CD8-positive, alpha-beta memory T cell (primary cell): Measurements from ENCODE around the gene FADS1. TPM values are rescaled to one million over a fixed set of nuclear protein-coding genes. Genes with fewer than 3 reads are reported as not detected.

Source experiments
- CTCF ChIA-PET: fragments of 350-600 bp; sonication (Branson Sonifier 250); formaldehyde crosslinking; loops from one replicate; lab custom pipeline; 2021; ENCODE audit warnings: antibody characterized with exemption; lab: Charles Lee
- POLR2A ChIA-PET: fragments of 350-600 bp; sonication (Branson Sonifier 250); formaldehyde crosslinking; loops from one replicate; lab custom pipeline; 2021; ENCODE audit warnings: antibody characterized with exemption; lab: Charles Lee
- DNase-seq, 5 donors: peaks; one replicate each; pipeline versions ENCODE4 v3.0.0 to v3.0.0-alpha.2; 2020 to 2022; ENCODE audit warnings: mixed read lengths in 1 of 5
- H3K27ac ChIP-seq: one replicate; pipeline ENCODE4 v1.7.0; 2013; ENCODE audit warnings: low read depth, mild to moderate bottlenecking, low read length, moderate library complexity
- H3K27me3 ChIP-seq: 2 replicates; pipeline ENCODE4 v1.7.0; 2013; ENCODE audit warnings: low read length, mild to moderate bottlenecking; ENCODE audit not compliant: insufficient read depth, poor library complexity, severe bottlenecking
- H3K36me3 ChIP-seq: 2 replicates; pipeline ENCODE4 v1.7.0; 2013; ENCODE audit warnings: mild to moderate bottlenecking, low read length, moderate library complexity; ENCODE audit not compliant: insufficient read depth
- H3K4me1 ChIP-seq: 2 replicates; pipeline ENCODE4 v1.7.0; 2013; ENCODE audit warnings: mild to moderate bottlenecking, low read length, moderate library complexity; ENCODE audit not compliant: insufficient read depth
- H3K4me3 ChIP-seq: 2 replicates; pipeline ENCODE4 v1.7.0; 2013; ENCODE audit warnings: mild to moderate bottlenecking, low read length
- H3K9me3 ChIP-seq: 2 replicates; pipeline ENCODE4 v1.7.0; 2013; ENCODE audit warnings: mild to moderate bottlenecking, low read length
- H3K27ac Mint-ChIP-seq, 8 donors: one replicate each; pipeline ENCODE4 v1.8.0; 2020 to 2021; ENCODE audit warnings: mixed read lengths in 8 of 8, mild to moderate bottlenecking in 6 of 8, inconsistent platforms in 3 of 8, moderate library complexity in 3 of 8
- H3K27me3 Mint-ChIP-seq, 2 donors: one replicate each; pipeline ENCODE4 v1.8.0; 2020 to 2021; ENCODE audit warnings: mixed read lengths in 2 of 2, mild to moderate bottlenecking in 1 of 2, moderate library complexity in 1 of 2
- H3K36me3 Mint-ChIP-seq, 3 donors: one replicate each; pipeline ENCODE4 v1.8.0; 2020 to 2021; ENCODE audit warnings: mixed read lengths in 3 of 3, inconsistent platforms in 1 of 3, mild to moderate bottlenecking in 1 of 3
- H3K4me1 Mint-ChIP-seq, 3 donors: one replicate each; pipeline ENCODE4 v1.8.0; 2020 to 2021; ENCODE audit warnings: mixed read lengths in 3 of 3, inconsistent platforms in 1 of 3, mild to moderate bottlenecking in 1 of 3
- H3K4me3 Mint-ChIP-seq, 7 donors: one replicate each; pipeline ENCODE4 v1.8.0; 2020 to 2021; ENCODE audit warnings: mixed read lengths in 7 of 7, mild to moderate bottlenecking in 6 of 7, moderate library complexity in 4 of 7, inconsistent platforms in 2 of 7
- H3K9me3 Mint-ChIP-seq, 5 donors: one replicate each; pipeline ENCODE4 v1.8.0; 2020 to 2022; ENCODE audit warnings: mixed read lengths in 5 of 5, mild to moderate bottlenecking in 3 of 5, moderate library complexity in 2 of 5, inconsistent platforms in 1 of 5
- polyA plus RNA-seq: library from polyadenylated mRNA; unstranded; fragments of 300-500 nt; fragmentation: Illumina TruSeq; gene quantifications from one replicate; pipeline ENCODE4 v1.2.3, GENCODE V29; 2021
- total RNA-seq, 2 experiments: library from RNA; stranded (reverse); gene quantifications; one replicate each; pipeline ENCODE4 v1.2.3, GENCODE V29; 2021

FADS1 gene
- total and polyA plus RNA-seq, 3 experiments from 2014 or later: 1.4 to 6.3 (median 6.3) TPM

DNA sequence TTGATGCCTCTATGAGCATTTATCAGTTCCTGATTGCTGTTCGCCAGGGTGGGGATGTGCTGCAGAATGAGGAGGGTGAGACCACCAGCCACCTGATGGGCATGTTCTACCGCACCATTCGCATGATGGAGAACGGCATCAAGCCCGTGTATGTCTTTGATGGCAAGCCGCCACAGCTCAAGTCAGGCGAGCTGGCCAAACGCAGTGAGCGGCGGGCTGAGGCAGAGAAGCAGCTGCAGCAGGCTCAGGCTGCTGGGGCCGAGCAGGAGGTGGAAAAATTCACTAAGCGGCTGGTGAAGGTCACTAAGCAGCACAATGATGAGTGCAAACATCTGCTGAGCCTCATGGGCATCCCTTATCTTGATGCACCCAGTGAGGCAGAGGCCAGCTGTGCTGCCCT is 21.3 kb downstream of the FADS1 start:
- DNase-seq: no peak
- H3K9me3 Mint-ChIP-seq: no peaks in the 10 kb centered on the region
- peak overlapping the region in 2 of 7 donors; percentile 29 to 36 for H3K4me3 Mint-ChIP-seq
- ChIA-PET CTCF (interaction anchor here (0.9 to 5.2 kb wide), 5 partner anchors 20 to 313 kb away, joined by 3 to 68 read pairs (median 42); partner anchors contain the start of genes BEST1 and FADS1), POLR2A (no interaction called here)
- H3K36me3 ChIP-seq: peaks cover 7% of the 10 kb centered on the region
- H3K36me3 Mint-ChIP-seq: peaks cover 0 to 31% (median 2%) of the 10 kb centered on the region in 3 donors
- peaks cover 19 to 35% (median 35%) of the 10 kb centered on the region in 3 donors for H3K4me1 Mint-ChIP-seq
- no peaks in the 10 kb centered on the region for H3K9me3 ChIP-seq
- no peak overlapping the region for H3K4me3 ChIP-seq
- no peaks in the 10 kb centered on the region for H3K27me3 ChIP-seq
- H3K27ac Mint-ChIP-seq: no peak overlapping the region
- no peaks in the 10 kb centered on the region for H3K27me3 Mint-ChIP-seq
- H3K4me1 ChIP-seq: peaks cover 17% of the 10 kb centered on the region
- H3K27ac ChIP-seq: no peak overlapping the region

DNA sequence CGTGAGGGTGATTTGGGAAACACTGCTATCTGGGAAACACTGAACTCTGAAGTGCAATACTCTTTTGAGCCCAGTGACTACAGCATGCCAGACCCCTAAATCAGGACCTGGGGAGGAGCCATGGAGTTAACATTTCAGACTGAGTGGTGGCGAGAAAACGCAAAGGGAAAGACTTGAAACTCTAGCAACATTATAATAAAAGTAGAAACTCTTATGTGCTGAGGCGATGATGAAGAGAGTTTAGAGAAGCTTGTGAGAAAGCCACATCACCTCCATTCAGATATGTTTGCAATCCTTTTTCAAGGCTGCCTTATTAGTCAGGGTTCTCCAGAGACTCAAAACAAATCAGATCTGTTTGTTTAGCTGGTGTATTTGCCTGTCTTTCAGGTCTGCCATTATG is 22.2 kb downstream of the FADS1 start:
- peaks cover 17% of the 10 kb centered on the region for H3K4me1 ChIP-seq
- Mint-ChIP-seq H3K36me3 (peaks cover 0 to 40% (median 2%) of the 10 kb centered on the region in 3 donors), H3K27ac (no peak overlapping the region), H3K9me3 (no peaks in the 10 kb centered on the region), H3K4me3 (peak overlapping the region in 1 of 7 donors; percentile 36), H3K27me3 (no peaks in the 10 kb centered on the region), H3K4me1 (peaks cover 23 to 44% (median 41%) of the 10 kb centered on the region in 3 donors)
- ChIA-PET CTCF (interaction anchor here (2.1 to 5.1 kb wide), 2 partner anchors 22 to 154 kb away, joined by 6 to 42 read pairs; partner anchors contain the start of genes BEST1 and FADS1), POLR2A (no interaction called here)
- no peak for DNase-seq
- H3K4me3 ChIP-seq: no peak overlapping the region
- H3K27ac ChIP-seq: no peak overlapping the region
- H3K36me3 ChIP-seq: peaks cover 16% of the 10 kb centered on the region
- no peaks in the 10 kb centered on the region for H3K27me3 ChIP-seq
- no peaks in the 10 kb centered on the region for H3K9me3 ChIP-seq

DNA sequence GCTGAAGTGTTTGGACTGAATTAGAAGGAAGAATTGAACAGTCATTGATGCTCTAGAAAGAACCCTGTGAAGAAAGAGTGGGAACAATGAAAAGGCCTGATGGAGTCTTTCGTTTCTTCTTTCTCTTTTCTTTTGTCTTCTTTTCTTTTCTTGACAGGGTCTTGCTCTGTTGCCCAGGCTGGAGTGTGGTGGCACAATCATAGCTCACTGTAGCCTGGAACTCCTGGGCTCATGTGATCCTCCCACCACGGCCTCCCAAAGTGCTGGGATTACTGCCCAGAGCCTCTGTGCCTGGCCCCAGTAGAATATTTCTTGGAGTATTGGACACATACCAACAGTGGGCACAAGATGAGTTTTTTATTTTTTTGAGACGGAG is 23.0 kb downstream of the FADS1 start:
- ChIA-PET CTCF (interaction anchor here (1.3 to 2.2 kb wide), 5 partner anchors 21 to 517 kb away, joined by 3 to 12 read pairs (median 6); partner anchors contain the start of gene FADS1), POLR2A (interaction anchor here (2.9 kb wide), 1 partner anchor 174 kb away, joined by 8 read pairs; the partner anchor contains the start of gene FTH1)
- Mint-ChIP-seq H3K4me3 (peak overlapping the region; percentile 39 to 100 (median 92)), H3K9me3 (no peaks in the 10 kb centered on the region), H3K4me1 (peaks cover 23 to 49% (median 41%) of the 10 kb centered on the region in 3 donors), H3K36me3 (peaks cover 0 to 47% (median 2%) of the 10 kb centered on the region in 3 donors), H3K27ac (peak overlapping the region in 6 of 8 donors; percentile 36 to 100 (median 98)), H3K27me3 (no peaks in the 10 kb centered on the region)
- H3K4me1 ChIP-seq: peaks cover 17% of the 10 kb centered on the region
- no peak overlapping the region for H3K4me3 ChIP-seq
- no peak for DNase-seq
- H3K9me3 ChIP-seq: no peaks in the 10 kb centered on the region
- H3K27me3 ChIP-seq: no peaks in the 10 kb centered on the region
- H3K36me3 ChIP-seq: peaks cover 23% of the 10 kb centered on the region
- H3K27ac ChIP-seq: peak overlapping the region; percentile 94

DNA sequence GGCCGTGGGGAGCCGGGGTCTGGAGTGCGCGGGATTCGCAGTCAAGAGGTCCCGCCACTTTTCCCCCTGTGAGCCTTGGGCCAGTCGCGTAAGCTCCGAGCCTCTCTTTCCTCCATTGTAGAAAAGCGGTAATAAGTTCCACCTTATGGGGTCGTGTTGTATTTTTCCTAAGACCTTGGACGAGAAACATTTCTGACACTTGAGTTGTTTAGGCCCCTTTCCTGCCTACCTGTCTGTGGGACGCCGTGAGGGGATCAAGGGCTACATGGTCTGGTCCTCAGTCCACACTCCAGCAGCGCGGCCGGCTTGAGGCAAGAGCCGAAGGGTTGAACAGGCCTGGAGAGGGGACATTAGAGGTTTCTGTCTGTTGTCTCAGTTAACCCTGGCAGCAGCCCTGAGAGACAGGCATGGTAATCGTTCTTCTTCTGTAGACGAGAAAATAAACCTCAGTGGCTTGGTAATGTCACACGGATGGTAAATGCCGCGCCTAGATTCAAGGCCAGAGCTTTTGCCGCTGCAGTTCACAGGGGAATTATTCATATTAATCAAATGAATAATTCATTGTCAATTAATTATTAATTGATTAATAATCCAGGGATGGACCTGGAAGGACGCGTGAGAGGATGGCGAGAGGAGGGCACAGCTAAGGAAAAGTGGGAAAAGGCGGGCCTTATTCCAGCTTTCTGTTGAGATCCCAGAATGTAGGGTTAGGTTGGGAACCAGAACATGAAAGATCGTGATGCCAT is 23.5 kb downstream of the FADS1 start:
- peaks cover 17% of the 10 kb centered on the region for H3K4me1 ChIP-seq
- Mint-ChIP-seq H3K9me3 (no peaks in the 10 kb centered on the region), H3K4me1 (peaks cover 23 to 49% (median 41%) of the 10 kb centered on the region in 3 donors), H3K36me3 (peaks cover 0 to 53% (median 2%) of the 10 kb centered on the region in 3 donors), H3K27me3 (no peaks in the 10 kb centered on the region), H3K4me3 (peak overlapping the region; percentile 91 to 100 (median 92)), H3K27ac (peak overlapping the region; percentile 96 to 100 (median 99))
- ChIA-PET CTCF (interaction anchor here (1.3 to 2.2 kb wide), 5 partner anchors 21 to 518 kb away, joined by 3 to 12 read pairs (median 6); partner anchors contain the start of gene FADS1), POLR2A (interaction anchor here (0.6 to 2.9 kb wide), 2 partner anchors 175 to 880 kb away, joined by 4 to 8 read pairs; partner anchors contain the start of gene FTH1)
- peak overlapping the region; percentile 92 for H3K4me3 ChIP-seq
- no peaks in the 10 kb centered on the region for H3K9me3 ChIP-seq
- peak overlapping the region; percentile 94 for H3K27ac ChIP-seq
- H3K27me3 ChIP-seq: no peaks in the 10 kb centered on the region
- DNase-seq: no peak
- H3K36me3 ChIP-seq: peaks cover 28% of the 10 kb centered on the region

DNA sequence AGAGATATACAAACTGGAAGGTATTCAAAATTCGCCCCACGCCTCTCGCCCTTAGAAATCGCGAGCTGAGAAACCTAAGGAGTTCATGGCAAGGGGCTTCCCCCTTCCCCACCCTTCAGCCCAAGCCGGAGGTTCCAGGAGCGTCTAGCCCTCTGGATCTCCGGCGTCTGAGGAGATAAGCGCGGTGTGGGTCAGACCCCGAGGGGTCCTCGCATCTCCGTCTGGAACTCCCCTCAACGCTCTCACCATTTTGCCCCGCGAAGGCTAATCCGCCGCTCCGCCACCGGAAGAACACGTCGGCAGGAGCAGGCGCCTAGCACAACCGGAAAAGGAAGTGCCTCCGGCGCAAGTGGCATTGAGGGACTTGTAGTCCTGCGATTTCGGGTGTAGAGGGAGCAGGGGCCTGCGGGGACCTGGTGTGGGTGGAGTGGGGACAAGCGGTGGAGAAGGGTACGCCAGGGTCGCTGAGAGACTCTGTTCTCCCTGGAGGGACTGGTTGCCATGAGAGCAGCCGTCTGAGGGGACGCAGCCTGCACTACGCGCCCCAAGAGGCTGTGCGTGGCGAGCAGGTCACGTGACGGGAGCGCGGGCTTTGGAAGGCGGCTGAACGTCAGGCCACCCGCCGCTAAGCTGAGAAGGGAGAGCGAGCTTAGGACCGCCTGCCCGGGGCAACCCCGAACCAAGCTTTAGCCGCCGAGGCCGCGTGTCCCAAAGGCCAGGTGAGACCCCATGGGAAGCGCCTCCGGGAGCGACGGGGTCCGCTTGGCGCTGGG is 24.3 kb downstream of the FADS1 start, which contains the start of the genes FEN1 and TMEM258:
Gene FEN1, plus strand, starts transcription at position 602 of the 773 bp plus-strand sequence. CDS start 2,451 bp downstream, outside the sequence.
Gene TMEM258, minus strand, starts transcription at position 290 of the 773 bp plus-strand sequence. Its CDS starts 41 bp downstream, at position 249.
- Mint-ChIP-seq H3K4me3 (peak within 1 kb of the TSS; percentile 91 to 100 (median 92)), H3K36me3 (peaks cover 0 to 58% (median 2%) of the 10 kb centered on the region in 3 donors), H3K27me3 (no peaks in the 10 kb centered on the region), H3K4me1 (peaks cover 24 to 49% (median 36%) of the 10 kb centered on the region in 3 donors), H3K9me3 (no peaks in the 10 kb centered on the region), H3K27ac (peak within 1 kb of the TSS; percentile 96 to 100 (median 99))
- peak within 1 kb of the TSS; percentile 94 for H3K27ac ChIP-seq
- no peaks in the 10 kb centered on the region for H3K27me3 ChIP-seq
- CTCF ChIA-PET: interaction anchor here (1.1 to 2.2 kb wide), 6 partner anchors 22 to 519 kb away, joined by 3 to 12 read pairs (median 5); partner anchors contain the start of gene FADS1
- POLR2A ChIA-PET: interaction anchor here (0.6 to 2.9 kb wide), 3 partner anchors 175 to 879 kb away, joined by 3 to 8 read pairs (median 4); partner anchors contain the start of gene FTH1
- DNase-seq: peak; percentile 80 to 91 (median 85)
- H3K9me3 ChIP-seq: no peaks in the 10 kb centered on the region
- peak within 1 kb of the TSS; percentile 92 for H3K4me3 ChIP-seq
- peaks cover 33% of the 10 kb centered on the region for H3K36me3 ChIP-seq
- H3K4me1 ChIP-seq: peaks cover 17% of the 10 kb centered on the region

DNA sequence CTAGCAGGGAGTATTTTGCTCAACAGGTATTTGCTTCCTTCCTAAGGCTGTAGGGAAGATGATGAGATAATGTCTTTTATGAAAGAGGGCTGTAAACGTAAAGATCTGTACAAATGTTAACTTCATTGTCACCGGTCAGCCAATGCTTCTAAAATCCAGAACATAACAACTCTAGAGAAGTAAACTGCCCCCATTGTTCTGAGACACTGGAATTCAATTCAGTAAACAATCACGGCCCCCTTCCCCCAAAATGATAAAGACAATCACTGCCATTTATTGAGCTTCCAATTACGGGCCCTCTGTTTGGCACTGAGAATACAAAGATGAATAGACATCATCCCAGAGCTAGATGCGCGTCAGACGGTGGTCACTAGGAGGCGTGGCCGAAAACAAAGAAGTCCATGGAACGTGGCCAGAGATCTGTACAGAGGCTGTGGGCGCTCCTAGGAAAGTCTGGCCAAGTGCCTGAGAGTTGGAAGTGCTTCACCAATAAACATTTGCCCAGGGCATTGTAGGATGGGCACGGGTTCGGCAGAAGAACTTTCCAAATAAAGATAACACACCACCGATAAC is 25.0 kb downstream of the FADS1 start:
- Mint-ChIP-seq H3K36me3 (peaks cover 0 to 62% (median 2%) of the 10 kb centered on the region in 3 donors), H3K9me3 (no peaks in the 10 kb centered on the region), H3K27me3 (no peaks in the 10 kb centered on the region), H3K27ac (peak overlapping the region; percentile 96 to 100 (median 99)), H3K4me1 (peaks cover 20 to 44% (median 31%) of the 10 kb centered on the region in 3 donors), H3K4me3 (peak overlapping the region; percentile 91 to 100 (median 92))
- Histone ChIP-seq H3K36me3 (peaks cover 40% of the 10 kb centered on the region), H3K27me3 (no peaks in the 10 kb centered on the region), H3K4me1 (peaks cover 17% of the 10 kb centered on the region), H3K27ac (peak overlapping the region; percentile 94), H3K9me3 (no peaks in the 10 kb centered on the region), H3K4me3 (peak overlapping the region; percentile 92)
- POLR2A ChIA-PET: interaction anchor here (2.9 kb wide), 1 partner anchor 176 kb away, joined by 8 read pairs; the partner anchor contains the start of gene FTH1
- CTCF ChIA-PET: interaction anchor here (1.1 to 2.2 kb wide), 3 partner anchors 58 to 316 kb away, joined by 3 to 12 read pairs (median 5); no protein-coding TSS in a partner anchor
- peak in 2 of 5 donors; percentile 28 to 39 for DNase-seq
